Endothelial cell of umbilical vein (primary cell): Measurements from ENCODE around the gene JDP2. TPM values are rescaled to one million over a fixed set of nuclear protein-coding genes. Genes with fewer than 3 reads are reported as not detected.

Source experiments
- BruUV-seq: library from RNA; stranded (reverse); fragments of 400-500 nt; replicated peaks from 2 replicates; lab custom pipeline; 2021; lab: Mats Ljungman, UMichigan
- CTCF ChIA-PET: fragments of 300-600, 350-600 bp; sonication (Branson Sonifier 250); formaldehyde crosslinking; loops from one replicate; lab custom pipeline; 2021; ENCODE audit warnings: antibody characterized with exemption, inconsistent platforms; lab: Charles Lee
- POLR2A ChIA-PET: fragments of 300-600, 350-600 bp; sonication (Branson Sonifier 250); formaldehyde crosslinking; loops from one replicate; lab custom pipeline; 2021; ENCODE audit warnings: antibody characterized with exemption, inconsistent platforms; lab: Charles Lee
- DNase-seq: peaks from one replicate; pipeline ENCODE4 v3.0.0-alpha.2; 2011; ENCODE audit warnings: low read depth, low spot score
- FAIRE-seq: peaks from 2 replicates; lab custom pipeline; 2011; peaks lifted over from hg19 to GRCh38; lab: Jason Lieb, UNC
- H2AFZ ChIP-seq: 2 replicates; pipeline ENCODE4 v1.6.0; 2012; ENCODE audit warnings: low read depth, low read length, control low read depth, inconsistent platforms
- H3K27ac ChIP-seq: 2 replicates; pipeline ENCODE4 v1.5.1; 2011; ENCODE audit warnings: low read depth, mild to moderate bottlenecking, control low read depth, low read length, moderate library complexity; ENCODE audit not compliant: insufficient read depth
- H3K27me3 ChIP-seq, 2 experiments: 2 replicates each; pipeline versions ENCODE4 v1.6.0 to v1.6.1; 2011; ENCODE audit warnings: low read length in 2 of 2, mixed read lengths in 1 of 2; ENCODE audit not compliant: control insufficient read depth in 2 of 2, insufficient read depth in 2 of 2
- H3K36me3 ChIP-seq, 2 experiments: 2 replicates in 1 of 2; 3 replicates in 1 of 2; pipeline ENCODE4 v1.5.1; 2011; ENCODE audit warnings: low read length in 2 of 2, mild to moderate bottlenecking in 1 of 2, moderate library complexity in 1 of 2; ENCODE audit not compliant: control insufficient read depth in 2 of 2, insufficient read depth in 2 of 2; ENCODE audit errors: extremely low read depth in 1 of 2
- H3K4me1 ChIP-seq: 3 replicates; pipeline ENCODE4 v1.5.1; 2011; ENCODE audit warnings: mild to moderate bottlenecking, low read length; ENCODE audit not compliant: control insufficient read depth, insufficient read depth; ENCODE audit errors: extremely low read depth
- H3K4me2 ChIP-seq: 2 replicates; pipeline ENCODE4 v1.6.1; 2011; ENCODE audit warnings: low read length, control low read depth, mixed read lengths; ENCODE audit not compliant: insufficient read depth
- H3K4me3 ChIP-seq, 3 experiments: fragments of 200-600 bp in 1 of 3; sonication (generic), shearing (Covaris generic) in 1 of 3; replicated peaks in 1 of 3; 2 replicates each; pipeline ENCODE4 v1.5.1; 2011 to 2016; ENCODE audit warnings: control low read depth in 3 of 3, low read length in 3 of 3, mild to moderate bottlenecking in 2 of 3, inconsistent platforms in 1 of 3, low read depth in 1 of 3, moderate library complexity in 1 of 3; ENCODE audit not compliant: insufficient read depth in 1 of 3
- H3K79me2 ChIP-seq: 2 replicates; pipeline ENCODE4 v1.6.0; 2012; ENCODE audit warnings: low read length, inconsistent platforms; ENCODE audit not compliant: control insufficient read depth, insufficient read depth
- H3K9ac ChIP-seq: replicated peaks from 2 replicates; pipeline ENCODE3; 2011; ENCODE audit warnings: low read length, control low read depth; ENCODE audit not compliant: insufficient read depth; ENCODE audit errors: extremely low read depth
- H3K9me1 ChIP-seq: replicated peaks from 3 replicates; pipeline ENCODE4 v1.6.0; 2011; ENCODE audit warnings: mild to moderate bottlenecking, low read length; ENCODE audit not compliant: control insufficient read depth, insufficient read depth; ENCODE audit errors: extremely low read depth
- H3K9me3 ChIP-seq: replicated peaks from 2 replicates; pipeline ENCODE4 v1.5.1; 2012; ENCODE audit warnings: low read length, inconsistent platforms; ENCODE audit not compliant: control insufficient read depth, insufficient read depth
- H4K20me1 ChIP-seq: replicated peaks from 2 replicates; pipeline ENCODE3; 2011; ENCODE audit warnings: mild to moderate bottlenecking, low read length; ENCODE audit not compliant: control insufficient read depth, insufficient read depth; ENCODE audit errors: extremely low read depth
- CTCF ChIP-seq, 2 donors: IDR thresholded peaks; 1 replicate in 1 of 2; 2 replicates in 1 of 2; pipeline ENCODE4 v1.5.1; 2011; ENCODE audit warnings: low read length in 2 of 2, mild to moderate bottlenecking in 2 of 2, moderate library complexity in 2 of 2, control low read depth in 1 of 2, inconsistent platforms in 1 of 2, low read depth in 1 of 2; ENCODE audit not compliant: insufficient read depth in 1 of 2; ENCODE audit errors: extremely low read depth in 1 of 2
- EZH2 ChIP-seq: IDR thresholded peaks from 2 replicates; pipeline ENCODE4 v1.6.1; 2012; ENCODE audit warnings: borderline replicate concordance, low read depth, mild to moderate bottlenecking, moderate library complexity, low read length, inconsistent platforms; ENCODE audit not compliant: severe bottlenecking
- FOS ChIP-seq: IDR thresholded peaks from 2 replicates; pipeline ENCODE4 v1.6.1; 2011; ENCODE audit warnings: mild to moderate bottlenecking, low read length, moderate library complexity, borderline replicate concordance; ENCODE audit not compliant: insufficient read depth
- GATA2 ChIP-seq: IDR thresholded peaks from 2 replicates; pipeline ENCODE4 v1.7.0; 2011; ENCODE audit warnings: low read depth, mild to moderate bottlenecking, moderate library complexity, mixed read lengths, low read length; ENCODE audit not compliant: insufficient read length, insufficient read depth
- JUN ChIP-seq: IDR thresholded peaks from 2 replicates; pipeline ENCODE4 v1.6.1; 2011; ENCODE audit warnings: borderline replicate concordance, low read depth; ENCODE audit not compliant: insufficient read length, insufficient read depth
- MAX ChIP-seq: IDR thresholded peaks from 2 replicates; pipeline ENCODE4 v1.6.1; 2011; ENCODE audit not compliant: insufficient read depth, insufficient read length
- MYC ChIP-seq: IDR thresholded peaks from one replicate; pipeline ENCODE4 v1.6.1; 2011; ENCODE audit warnings: mild to moderate bottlenecking, low read depth, low read length
- POLR2A ChIP-seq: IDR thresholded peaks from 2 replicates; pipeline ENCODE4 v1.6.1; 2012; ENCODE audit warnings: low read depth, mild to moderate bottlenecking, control low read depth, low read length
- POLR2AphosphoS5 ChIP-seq: IDR thresholded peaks from 2 replicates; pipeline ENCODE4 v1.6.1; 2012; ENCODE audit warnings: low read depth, mild to moderate bottlenecking, control low read depth, low read length, moderate library complexity; ENCODE audit not compliant: insufficient read depth
- dilution Hi-C: fragments of 300-500 bp; cut with MboI; formaldehyde crosslinking; loops from one replicate; pipeline ENCODE4 v1.15.0; 2019; ENCODE audit warnings: low sequenced_read_pairs; ENCODE audit not compliant: extremely low pct_ligation_motif_present
- intact Hi-C: fragments of 100-400 bp; cut with micrococcal nuclease; formaldehyde crosslinking; loops from one replicate; pipeline ENCODE4 v1.10.0; 2022
- polyA plus RNA-seq, 4 experiments: library from polyadenylated mRNA; depleted of rRNA in 3 of 4; stranded (reverse) in 3 of 4; unstranded in 1 of 4; fragments of >200 nt; gene quantifications; 2 replicates each; pipeline versions ENCODE4 v1.2.1 to v1.2.3, GENCODE V29; 2011 to 2012; ENCODE audit warnings: missing spikeins in 1 of 4
- total RNA-seq: library from RNA; stranded (reverse); gene quantifications from 2 replicates; pipeline ENCODE4 v1.2.3, GENCODE V29; 2021

The JDP2 gene
- total and polyA plus RNA-seq, 2 donors (not counting 3 experiments of a cell fraction or from before 2014, with no cell fraction given) = 3.2 to 10.6 TPM

- no peak overlapping the region for H3K27ac ChIP-seq
- H2AFZ ChIP-seq = no peak overlapping the region
- dilution Hi-C loops (no loop called here), intact Hi-C loops (no loop called here)
- H3K4me3 ChIP-seq = no peak overlapping the region
- no peaks in the 10 kb centered on the region for H3K4me1 ChIP-seq
- H3K27me3 ChIP-seq = no peaks in the 10 kb centered on the region
- POLR2A ChIA-PET = no interaction called here
- H3K79me2 ChIP-seq = no peaks in the 10 kb centered on the region
- no TSS peak for BruUV-seq
- CTCF ChIA-PET = interaction anchor here (2.8 kb wide), 1 partner anchor 12 kb away, joined by 24 read pairs; no protein-coding TSS in a partner anchor
- H3K36me3 ChIP-seq = no peaks in the 10 kb centered on the region
- TF ChIP-seq POLR2A = no peak
- no peak for TF ChIP-seq POLR2AphosphoS5
- no peak for TF ChIP-seq CTCF (IDR thresholded peaks at IDR 0.05; ENCODE audit: extremely low read depth in 1 of 2, insufficient read depth in 1 of 2, low read depth in 1 of 2, low read length in 2 of 2)
- TF ChIP-seq FOS = no peak
- no peak for TF ChIP-seq JUN
- TF ChIP-seq MAX = no peak
- TF ChIP-seq MYC = no peak
- TF ChIP-seq GATA2 = no peak
- no peak for TF ChIP-seq EZH2
- no peak overlapping the region for H3K4me2 ChIP-seq
- no peaks in the 10 kb centered on the region for H3K9me1 ChIP-seq
- H3K9me3 ChIP-seq = no peaks in the 10 kb centered on the region
- no peaks in the 10 kb centered on the region for H4K20me1 ChIP-seq
- FAIRE-seq (no peak), DNase-seq (no peak)
- H3K9ac ChIP-seq = no peak overlapping the region
Measured at GRCh38 chr14:75501080-75501479, 73.3 kb downstream of the JDP2 start.
